HG02798 (cell line): Measurements from ENCODE around the gene SYNDIG1L.

ENCODE experiments used
- ATAC-seq: cut with Tn5 transposase; IDR thresholded peaks from one replicate; pipeline ENCODE4 v1.9.1; 2021; ENCODE audit warnings: mild to moderate bottlenecking; ENCODE audit not compliant: unreplicated experiment, poor library complexity

Gene SYNDIG1L

DNA sequence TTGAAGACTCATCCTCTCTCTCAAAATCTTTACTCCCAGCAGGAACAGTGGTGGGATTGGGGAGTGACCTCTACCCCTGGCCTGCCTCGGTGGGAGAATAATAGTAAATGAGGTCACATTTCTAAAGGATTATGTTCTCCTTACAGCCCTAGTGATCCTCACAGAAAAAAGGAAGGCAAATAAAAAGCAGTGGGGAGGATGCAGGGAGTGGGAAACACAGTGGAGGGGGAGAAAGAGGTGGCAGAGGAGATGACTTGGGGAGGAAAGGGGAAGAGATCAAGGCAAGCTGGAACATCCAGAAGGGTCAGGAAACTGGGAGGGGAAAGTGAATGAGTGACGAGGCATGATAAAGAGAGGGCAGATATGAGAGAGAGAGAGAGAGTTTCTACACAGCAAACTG is 8.3 kb upstream of the SYNDIG1L start:
- no peak for ATAC-seq

DNA sequence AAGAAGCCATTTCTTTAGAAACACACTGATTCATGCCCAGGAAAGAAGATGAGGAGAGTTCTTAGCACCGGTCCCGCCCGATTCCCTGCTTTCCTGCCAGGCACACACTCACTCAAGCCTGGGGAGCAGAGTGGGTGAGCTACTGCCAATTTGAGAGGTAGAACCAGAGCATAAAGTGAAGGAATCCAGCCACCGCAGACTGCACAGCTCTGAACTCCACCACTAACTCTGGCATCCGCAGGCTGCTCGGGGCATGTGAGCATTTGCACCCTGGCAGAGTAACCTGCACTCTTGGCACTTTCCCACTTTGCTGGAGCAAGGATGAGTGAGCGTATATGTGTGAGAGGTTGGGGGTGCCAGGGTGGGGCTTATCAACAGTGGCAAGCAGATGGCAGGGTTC is 4.0 kb upstream of the SYNDIG1L start:
- ATAC-seq = no peak

DNA sequence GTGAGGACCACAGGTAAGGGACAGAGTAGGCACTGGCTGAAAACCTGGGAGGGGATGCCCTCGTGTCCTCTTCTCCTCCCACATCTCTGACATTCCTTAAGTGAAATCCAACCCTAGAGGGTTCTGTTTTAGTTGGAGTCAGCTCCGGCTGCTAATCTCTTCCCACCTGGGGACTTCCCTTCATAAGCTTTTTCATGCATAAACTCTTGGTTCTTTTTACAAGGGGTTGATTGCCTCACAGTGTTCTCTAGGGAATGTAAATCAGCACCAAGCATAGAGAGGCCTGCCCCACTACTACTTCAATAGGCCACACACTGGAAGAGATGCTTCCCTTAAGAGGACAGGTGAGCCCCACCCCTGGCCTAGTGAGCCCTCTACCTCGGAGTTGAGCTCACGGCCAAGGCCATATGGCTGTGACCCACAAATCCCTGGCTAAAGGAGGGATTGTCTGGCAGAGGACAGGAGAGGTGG is 3.2 kb upstream of the SYNDIG1L start:
- no peak for ATAC-seq

DNA sequence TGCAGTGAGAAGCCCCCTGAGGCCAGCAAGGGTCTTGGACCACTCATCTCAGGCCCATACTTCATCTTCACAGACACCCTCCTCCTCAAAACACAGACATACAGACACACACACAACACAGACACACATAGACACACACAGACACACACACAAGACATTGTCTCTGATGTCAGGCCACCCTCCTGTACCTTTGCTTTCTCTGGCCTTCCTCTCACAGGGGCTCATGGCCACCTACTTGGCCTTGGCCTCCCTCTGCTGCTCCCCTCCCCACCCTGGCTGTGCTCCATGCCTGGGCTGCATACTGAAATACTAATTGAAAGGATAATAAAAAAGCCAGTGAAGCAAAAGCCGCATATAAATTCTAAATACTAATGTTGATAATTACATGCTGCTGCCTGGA is 1.6 kb upstream of the SYNDIG1L start:
- ATAC-seq = no peak

DNA sequence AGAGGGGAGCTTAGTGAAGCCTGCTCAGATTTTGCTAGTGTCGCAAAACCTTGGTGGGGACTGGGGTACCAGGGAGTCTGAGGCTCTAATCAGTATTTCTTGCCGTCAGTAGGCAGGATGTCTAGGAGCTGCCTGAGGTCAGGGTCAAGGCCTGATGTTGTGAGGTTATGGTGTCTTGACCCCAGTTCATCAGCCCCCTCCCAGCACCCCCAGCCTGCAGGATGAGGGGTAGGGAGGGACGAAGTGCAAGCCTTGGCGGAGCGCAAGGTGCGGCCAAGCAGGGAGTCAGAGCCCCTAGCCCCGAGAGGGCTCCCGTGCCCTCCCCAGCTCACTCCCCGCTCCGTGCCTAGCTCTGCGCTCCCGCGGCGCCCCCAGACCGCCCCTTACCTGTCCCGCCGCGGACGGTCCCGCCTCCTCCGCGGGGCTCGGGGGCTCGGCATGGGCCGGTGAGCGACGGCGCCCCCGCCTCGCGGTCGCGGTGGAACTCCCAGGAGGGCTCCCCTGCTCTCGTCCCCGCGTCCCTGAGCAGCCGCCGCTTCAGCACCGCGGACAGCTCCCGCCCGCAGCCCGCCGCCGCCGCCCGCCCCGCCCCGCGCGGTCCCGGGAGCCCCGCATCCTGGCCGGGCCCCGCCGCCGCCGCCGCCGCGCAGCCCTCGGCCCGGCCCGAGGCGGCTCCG is 347 bp downstream of the SYNDIG1L start:
- ATAC-seq = no peak

DNA sequence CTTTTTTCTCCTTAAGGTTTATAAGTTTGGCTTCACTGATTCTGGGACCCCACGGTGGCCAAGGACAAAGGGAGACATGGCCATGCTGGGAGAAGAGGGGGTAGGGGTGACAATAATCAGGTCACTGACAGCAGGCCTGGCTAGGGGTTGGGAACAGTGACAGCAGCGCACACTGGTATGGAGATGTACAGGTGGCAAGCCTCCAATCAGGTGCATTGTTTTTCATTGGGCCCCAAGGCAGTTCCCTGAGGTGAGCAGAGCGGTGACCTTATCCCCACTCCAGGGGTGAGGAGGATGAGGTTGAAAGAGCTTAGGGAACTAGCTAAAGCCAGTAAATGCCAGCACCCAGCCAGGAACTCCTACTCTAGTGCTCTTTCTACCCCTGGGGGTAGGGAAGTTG is 1.4 kb downstream of the SYNDIG1L start:
- ATAC-seq = no peak

DNA sequence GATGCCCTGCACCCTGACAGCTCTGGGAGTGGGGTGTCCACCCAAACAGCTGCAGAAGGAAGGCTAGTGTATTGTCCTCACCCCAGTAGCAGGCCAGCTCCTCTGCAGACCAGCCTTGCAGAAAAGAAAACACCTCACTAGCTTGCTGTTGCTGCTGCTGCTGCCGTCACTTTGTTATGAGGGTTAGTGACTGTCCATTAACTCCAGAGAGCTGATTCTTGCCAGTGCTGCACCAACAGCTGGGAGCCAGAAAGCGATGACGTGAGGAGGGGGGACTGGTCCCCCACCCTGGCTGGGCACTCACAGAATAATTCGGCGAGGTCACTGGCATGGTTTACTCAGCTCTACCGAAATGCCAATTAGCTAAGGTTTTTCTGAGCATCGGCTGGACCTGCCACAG is 2.8 kb downstream of the SYNDIG1L start:
- no peak for ATAC-seq

DNA sequence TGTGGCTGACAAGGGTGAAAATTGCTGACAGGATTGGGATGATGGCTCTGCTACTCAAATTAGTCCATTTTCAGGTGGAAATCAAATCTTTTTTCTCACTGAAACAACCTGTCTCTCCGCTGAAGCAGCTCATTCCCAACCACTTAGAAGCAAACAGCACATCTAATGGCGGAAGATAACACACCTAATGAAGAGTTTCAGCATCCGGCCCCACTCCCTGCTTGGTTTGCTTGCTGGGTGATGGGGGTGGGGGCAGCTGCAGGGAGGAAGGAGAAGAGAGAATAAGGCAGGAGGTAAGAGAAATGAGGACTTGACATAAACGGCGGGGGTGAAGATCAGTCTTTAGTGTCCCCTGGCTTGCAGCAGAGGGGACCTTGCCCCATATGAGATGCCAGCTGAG is 4.0 kb downstream of the SYNDIG1L start:
- ATAC-seq = no peak

DNA sequence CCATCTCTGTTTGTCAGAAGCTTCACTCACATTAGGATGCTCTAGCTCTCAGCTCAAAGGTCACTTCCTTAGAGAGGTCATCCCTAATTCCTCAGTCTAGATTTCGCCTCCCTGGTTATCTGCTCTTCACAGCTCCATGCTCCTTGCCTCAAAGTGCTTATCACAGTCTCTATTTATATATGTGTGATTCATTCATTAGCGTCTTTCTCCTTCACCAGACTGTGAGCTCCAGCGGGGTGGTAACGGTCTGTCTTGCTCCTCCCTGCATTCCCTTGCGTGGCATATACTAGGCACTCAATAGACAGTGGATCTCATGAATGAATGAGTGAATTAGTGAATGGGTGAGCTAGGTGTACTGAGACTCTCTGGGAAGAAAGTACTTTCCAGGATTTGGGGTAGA is 6.9 kb downstream of the SYNDIG1L start:
- no peak for ATAC-seq

DNA sequence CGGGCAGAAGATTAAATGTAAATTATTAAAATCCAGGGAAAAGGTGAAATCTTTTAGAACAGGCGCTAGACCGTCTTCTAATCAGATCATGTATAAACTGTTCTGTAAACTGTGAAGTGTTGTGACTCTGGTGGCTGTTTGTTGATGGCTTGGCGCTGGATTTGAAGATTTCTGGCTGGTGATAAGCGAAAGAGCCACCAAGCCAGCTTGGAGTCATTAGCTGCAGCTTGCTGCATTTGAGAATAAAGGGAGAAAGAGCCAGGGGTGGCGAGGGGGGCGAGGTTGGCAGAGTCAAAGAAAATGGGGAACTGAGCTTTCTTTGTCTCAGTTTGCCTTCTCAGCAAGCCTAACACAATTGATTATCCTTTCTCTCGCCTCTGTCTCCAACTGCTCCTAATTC is 8.0 kb downstream of the SYNDIG1L start:
- no peak for ATAC-seq

DNA sequence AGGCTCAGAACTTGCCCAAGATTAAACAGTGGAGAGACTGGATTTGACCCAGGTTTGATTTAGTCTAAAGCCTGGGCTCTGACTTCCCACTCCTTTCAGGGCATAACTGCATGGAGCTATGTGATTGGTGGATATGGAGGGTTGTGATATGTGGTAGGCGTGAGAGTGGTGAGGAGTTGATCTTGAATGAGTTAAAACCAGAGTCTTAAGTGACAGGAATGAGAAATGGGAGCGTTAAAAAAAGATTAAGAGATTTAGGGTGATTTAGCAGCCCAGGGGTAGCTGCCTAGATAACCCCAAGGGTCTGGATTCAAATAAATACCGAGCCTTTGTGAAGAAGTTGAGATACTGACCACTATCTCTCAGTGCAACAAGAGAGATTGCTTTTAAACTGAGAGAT is 8.4 kb downstream of the SYNDIG1L start:
- no peak for ATAC-seq

DNA sequence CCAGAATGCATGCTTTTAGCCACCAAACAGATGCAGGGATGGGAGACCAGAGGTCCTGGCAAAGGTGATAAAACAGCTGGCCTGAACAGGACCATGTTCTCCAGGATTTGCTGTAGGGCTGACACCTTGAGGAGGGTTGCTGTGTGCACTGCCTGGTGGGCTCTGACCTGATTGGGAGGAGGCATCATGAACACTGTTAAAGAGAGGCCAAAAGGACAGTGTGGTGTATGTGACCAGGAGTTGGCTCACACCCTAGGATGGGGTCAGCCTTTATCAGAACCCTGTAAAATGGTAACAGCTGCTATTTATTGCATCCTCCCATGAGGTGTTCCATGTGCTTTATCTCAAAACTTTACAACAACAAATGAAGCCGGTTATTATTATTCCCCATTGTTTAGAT is 8.8 kb downstream of the SYNDIG1L start:
- ATAC-seq = no peak

DNA sequence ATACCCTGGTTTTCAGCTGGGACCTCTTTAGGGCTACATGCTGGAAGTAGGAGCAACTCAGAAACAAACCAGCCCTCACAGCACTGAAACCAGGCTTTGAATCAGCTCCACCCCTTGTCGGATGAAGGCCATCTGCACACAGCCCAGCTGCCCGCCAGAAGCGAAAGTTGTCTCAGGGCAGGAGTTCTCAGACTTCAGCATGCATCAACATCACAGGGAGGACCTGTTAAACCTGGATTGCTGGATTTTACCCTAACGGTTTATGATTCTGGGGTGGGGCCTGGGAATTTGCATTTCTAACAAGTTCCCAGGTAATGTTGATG is 10.9 kb downstream of the SYNDIG1L start:
- no peak for ATAC-seq

DNA sequence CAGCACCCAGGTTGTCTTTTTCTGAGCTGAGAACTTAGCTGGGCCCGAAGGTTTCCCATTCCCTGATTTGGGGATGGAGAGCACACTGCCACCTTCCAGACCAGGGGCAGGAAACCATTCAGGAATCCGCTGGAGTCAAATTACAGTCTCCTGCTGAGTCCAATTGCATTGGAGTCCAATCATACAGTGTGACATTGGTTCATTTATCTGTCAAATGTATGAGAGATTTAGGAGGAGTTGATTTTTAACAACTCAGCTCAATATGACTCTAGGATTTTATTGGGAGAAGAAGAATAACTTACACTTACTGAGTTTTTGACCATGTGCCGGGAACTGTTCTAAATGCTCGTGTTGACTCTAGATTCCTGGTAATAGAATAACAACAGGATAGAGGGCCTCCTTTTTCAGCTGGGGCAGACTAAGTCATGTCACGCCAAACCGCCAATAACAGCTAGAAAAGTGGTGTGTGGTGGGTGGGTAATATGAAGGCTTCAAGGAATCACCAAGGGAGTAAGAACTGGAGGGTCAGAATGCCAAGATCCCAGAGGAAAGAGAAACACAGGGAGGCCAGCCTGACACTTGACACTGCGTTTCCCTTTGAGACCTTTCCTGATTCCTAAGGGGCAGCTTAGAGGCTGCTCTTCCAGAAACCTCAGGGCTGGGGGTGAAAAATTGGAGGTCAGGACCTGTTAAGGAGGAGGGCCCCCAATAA is 11.5 kb downstream of the SYNDIG1L start:
- ATAC-seq = no peak

DNA sequence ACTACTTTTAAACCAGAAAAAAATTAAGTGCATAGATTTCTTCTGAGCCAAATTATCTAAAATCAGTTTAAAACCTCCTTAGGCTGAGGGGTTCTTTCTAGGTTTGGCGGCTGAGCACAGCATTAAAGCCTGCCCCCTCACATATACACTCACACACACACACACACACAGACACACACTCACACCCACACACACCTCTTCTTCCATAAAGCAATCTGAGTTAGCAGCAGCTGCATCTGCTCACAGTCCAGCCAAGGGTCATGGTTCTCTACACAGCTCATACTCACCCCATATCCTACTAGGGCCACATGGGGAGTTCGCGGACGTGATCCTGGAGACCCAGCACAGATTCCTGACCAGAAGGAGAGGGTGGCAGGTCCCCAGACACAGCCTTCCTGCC is 12.4 kb downstream of the SYNDIG1L start:
- ATAC-seq = no peak

DNA sequence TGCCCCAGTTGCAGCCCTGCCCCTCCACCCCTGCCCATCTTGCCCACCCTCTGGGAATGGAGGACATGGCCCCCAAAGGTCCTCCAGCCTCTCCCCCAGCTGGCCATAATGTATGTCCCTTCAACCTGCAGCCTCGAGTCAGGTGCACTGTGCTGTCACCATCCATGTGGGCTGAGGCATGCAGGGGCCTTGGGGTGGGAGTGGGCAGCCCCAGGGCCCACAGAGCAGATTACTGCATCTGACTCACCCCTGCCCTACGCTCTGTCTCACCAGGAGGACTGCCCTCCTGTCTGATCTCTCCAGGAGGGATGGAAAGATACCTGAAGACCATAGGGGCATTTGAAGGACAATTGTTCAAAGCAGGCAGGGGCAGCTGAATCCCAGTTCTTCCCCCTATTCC is 13.3 kb downstream of the SYNDIG1L start:
- no peak for ATAC-seq

DNA sequence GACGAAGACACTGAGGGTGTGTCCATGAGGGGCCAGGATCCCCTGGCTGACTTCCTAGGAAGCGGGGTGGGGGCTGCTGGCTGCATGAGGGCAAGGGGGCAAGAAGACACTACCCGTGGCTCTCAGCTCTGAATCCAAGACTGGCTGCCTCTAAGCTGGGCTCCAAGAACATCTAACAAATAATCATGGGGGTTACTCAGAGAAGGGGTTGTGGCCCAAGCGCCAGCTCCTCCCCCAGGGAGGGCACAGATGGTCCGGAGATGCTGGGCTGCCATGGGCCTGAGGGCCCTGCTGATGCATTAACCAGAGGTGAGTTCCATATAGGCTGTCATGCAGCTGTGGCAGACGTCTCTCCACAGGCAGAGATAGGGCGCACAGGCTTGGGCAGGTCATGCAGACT is 14.3 kb downstream of the SYNDIG1L start:
- no peak for ATAC-seq

DNA sequence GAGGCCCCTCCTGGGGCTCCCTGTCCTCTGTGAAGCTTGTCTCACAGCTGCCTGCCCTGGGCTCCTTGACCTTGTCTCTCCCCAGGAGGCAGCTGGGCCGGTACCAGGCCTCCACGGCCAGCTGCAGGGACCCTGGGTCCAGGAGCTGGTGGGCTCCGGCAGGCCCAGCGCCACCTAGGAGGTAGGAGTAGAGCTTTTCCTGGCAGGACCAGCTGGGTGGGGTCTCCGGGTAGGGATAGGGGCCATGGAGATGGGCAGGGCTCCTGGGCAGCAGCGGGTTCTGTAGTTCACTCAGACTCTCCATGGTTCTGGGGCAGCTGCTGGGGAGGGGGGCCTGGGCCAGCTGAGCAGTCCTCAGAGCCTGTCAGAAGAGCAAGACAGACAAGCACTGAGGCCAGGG is 16.6 kb downstream of the SYNDIG1L start:
- no peak for ATAC-seq

DNA sequence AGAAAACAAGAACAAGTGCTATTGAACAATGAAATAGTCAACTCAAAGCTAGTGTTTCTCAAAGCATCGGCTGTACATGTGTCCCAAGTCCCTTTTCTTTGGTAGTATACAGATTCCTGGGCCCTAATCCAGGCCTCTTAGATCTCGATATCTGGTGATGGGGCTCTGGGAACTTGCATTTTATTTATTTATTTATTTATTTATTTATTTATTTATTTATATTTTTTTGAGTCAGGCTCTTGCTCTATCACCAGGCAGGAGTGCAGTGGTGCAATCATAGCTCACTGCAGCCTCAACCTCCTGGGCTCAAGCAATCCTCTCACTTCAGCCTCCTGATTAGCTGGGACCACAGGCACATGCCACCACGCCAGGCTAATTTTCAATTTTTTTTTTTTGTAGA is 17.1 kb downstream of the SYNDIG1L start:
- ATAC-seq = no peak

DNA sequence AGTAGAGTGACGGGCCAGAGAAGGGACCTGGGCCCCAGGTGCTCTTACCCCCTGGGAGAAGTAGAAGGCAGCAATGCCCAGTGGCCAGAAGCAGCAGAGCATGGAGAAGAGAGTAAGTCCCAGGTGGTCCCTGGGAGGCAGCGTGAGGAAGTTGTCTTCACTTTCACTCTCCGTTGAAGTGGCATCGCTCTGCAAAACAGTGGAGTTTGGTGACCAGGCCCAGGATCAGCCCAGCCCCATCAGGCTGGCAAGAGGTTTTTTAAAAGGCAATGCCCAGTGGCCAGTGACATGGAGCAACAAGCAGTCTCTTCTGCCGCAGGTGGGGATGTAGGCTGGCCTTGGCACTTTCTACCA is 18.2 kb downstream of the SYNDIG1L start:
- ATAC-seq = no peak

DNA sequence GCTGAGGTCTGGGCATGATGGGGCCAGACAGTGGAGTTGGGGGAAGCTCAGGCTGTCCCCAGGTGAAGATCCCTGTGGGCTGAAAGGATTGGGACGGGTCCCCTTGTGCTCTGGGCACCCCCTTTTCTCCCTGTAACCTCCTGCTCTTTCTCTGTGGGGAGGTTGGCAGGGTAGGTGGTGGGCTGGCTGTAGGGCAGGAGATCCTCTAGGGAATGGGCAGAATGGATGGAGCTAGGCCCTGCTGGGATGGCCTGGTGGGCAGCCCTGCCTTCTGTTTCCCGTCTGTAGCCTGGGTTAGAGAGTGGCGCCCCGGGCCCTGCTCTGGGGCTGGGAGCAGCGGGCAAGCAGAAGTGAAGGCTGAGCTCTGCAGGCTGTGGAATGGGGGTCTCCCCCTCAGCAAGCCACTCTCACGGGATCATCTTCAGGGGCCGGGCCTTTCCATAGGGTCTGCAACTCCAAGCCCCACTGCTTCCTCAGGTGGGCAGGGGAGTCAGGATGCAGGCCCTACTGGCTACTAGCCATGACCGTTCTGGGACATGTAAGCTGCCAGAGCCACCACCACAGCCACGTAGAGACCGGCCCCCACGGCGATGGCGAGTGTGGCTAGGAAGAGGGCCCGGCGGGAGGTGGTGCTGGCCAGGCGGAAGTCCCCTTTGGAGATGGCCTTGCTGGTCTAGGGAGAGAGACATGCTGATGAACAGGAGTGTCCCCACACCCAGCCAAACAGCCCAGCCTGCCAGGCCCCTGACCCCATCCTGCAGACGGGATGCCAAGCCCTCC is 18.8 kb downstream of the SYNDIG1L start:
- ATAC-seq = no peak

DNA sequence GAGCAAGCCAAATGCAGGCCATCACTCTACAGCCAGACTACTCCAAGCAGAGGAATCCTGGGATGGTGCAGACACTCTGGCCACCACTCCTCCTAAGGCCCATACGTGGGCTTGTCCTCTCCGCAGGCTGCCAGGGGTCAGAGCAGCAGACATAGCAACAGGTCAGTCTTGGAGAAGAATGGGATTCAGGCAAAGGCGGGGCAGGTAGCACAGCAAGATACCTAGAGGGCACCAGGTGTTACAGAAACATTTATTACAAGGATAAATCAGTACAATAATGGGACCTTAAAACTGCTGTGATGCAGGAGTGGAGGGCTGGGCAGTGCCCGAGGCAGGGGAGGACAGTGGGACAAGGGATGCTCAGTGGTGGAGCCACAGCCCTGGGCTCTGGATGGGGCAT is 20.3 kb downstream of the SYNDIG1L start:
- no peak for ATAC-seq
